ENCODE results near the gene HMGB4.

The HMGB4 gene

DNA sequence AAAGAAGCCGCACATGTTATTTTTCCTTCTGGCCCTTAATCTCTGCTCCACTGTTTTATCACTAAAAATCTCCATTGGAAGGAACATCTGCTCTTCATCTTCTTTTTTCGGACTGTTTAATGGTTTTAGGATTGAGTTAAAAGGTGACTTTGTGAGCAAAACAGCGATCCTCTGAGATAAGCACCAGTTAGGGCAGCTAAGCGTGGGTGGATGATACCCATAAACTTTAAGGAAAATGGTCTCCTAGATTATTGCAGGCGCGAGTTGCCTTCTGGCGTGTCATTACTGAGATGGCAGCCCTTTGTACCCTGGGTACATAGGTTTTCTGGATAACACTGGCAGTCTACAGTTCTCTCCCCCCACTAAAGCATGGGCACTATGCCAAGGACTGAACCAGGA, 44.0 kb upstream of the HMGB4 start:
- Mint-ChIP-seq H3K4me3 (no peak overlapping the region), H3K4me1 (no peaks in the 10 kb centered on the region), H3K27ac (no peak overlapping the region), H3K36me3 (ENCODE audit: low read depth) (no peaks in the 10 kb centered on the region), H3K9me3 (no peaks in the 10 kb centered on the region), H3K27me3 (ENCODE audit: low read depth, poor library complexity) (peaks cover 12% of the 10 kb centered on the region)
- TF ChIP-seq, protein P1, sequence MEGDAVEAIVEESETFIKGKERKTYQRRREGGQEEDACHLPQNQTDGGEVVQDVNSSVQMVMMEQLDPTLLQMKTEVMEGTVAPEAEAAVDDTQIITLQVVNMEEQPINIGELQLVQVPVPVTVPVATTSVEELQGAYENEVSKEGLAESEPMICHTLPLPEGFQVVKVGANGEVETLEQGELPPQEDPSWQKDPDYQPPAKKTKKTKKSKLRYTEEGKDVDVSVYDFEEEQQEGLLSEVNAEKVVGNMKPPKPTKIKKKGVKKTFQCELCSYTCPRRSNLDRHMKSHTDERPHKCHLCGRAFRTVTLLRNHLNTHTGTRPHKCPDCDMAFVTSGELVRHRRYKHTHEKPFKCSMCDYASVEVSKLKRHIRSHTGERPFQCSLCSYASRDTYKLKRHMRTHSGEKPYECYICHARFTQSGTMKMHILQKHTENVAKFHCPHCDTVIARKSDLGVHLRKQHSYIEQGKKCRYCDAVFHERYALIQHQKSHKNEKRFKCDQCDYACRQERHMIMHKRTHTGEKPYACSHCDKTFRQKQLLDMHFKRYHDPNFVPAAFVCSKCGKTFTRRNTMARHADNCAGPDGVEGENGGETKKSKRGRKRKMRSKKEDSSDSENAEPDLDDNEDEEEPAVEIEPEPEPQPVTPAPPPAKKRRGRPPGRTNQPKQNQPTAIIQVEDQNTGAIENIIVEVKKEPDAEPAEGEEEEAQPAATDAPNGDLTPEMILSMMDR (IDR thresholded peaks at IDR 0.05): no peak
- DNase-seq: no peak

DNA sequence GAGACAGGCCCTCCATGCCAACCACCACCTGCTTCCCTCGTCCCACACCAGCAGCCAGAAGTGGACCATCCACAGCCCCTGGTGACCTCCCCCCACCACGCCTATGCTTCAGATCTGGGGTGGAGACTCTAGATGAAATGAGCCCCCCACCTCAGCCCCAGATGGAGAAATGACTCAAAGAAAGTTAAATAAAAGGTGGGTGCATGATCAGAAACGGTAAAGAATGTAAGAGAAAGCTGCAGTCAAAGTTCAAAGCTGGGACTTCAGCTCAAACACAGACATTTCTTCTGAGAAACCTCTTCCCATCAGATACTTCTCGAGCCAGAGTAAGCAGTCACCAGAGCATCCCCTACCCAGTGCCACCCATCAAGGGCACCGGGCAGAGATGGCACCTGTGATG, 43.1 kb upstream of the HMGB4 start:
- Mint-ChIP-seq H3K4me3 (no peak overlapping the region), H3K9me3 (no peaks in the 10 kb centered on the region), H3K4me1 (no peaks in the 10 kb centered on the region), H3K27me3 (ENCODE audit: low read depth, poor library complexity) (peaks cover 12% of the 10 kb centered on the region), H3K27ac (no peak overlapping the region), H3K36me3 (ENCODE audit: low read depth) (no peaks in the 10 kb centered on the region)
- DNase-seq: no peak
- TF ChIP-seq, protein P1 (IDR thresholded peaks at IDR 0.05): no peak

DNA sequence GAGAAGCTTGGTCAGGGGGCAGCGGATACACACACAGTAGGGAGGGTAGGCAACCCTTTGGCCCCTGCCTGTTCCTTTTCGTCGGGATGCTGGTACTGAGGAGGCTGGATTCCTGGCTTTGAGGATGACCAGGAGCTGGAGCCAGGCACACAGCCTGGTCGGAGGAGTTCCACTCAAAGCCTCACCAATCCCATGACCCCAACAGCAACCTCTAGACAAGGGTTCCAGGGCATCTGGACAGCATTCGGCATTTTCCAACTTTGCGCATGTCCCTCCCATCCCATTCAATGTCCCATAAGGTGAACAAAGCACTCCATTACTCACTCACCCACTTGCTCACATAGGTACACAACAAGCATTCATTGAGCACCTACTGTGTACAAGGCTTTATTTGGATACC, 42.6 kb upstream of the HMGB4 start:
- Mint-ChIP-seq H3K9me3 (no peaks in the 10 kb centered on the region), H3K4me1 (no peaks in the 10 kb centered on the region), H3K27ac (no peak overlapping the region), H3K36me3 (ENCODE audit: low read depth) (no peaks in the 10 kb centered on the region), H3K27me3 (ENCODE audit: low read depth, poor library complexity) (peaks cover 12% of the 10 kb centered on the region), H3K4me3 (no peak overlapping the region)
- no peak for DNase-seq
- TF ChIP-seq, protein P1 (IDR thresholded peaks at IDR 0.05): no peak

DNA sequence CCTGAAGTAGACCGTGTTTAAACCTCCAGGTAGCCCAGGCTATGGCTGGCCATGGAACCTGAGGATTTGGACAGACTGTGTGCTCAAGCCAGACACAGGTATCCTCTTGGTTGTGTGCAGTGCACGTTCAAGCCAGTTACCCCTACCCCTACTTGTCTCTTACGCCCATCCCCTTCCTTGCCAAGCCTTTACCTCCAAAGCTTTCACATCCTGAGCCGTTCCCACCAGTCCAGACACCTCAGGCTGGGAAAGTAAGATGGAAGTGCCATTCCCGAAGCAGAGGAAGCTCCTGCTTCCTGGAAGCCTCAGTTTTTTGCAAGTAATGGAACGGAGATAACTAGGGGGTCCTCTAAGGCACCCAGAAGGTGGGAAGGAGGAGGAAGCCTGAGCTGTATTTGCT, 41.5 kb upstream of the HMGB4 start:
- DNase-seq: no peak
- TF ChIP-seq, protein P1 (IDR thresholded peaks at IDR 0.05): no peak
- Mint-ChIP-seq H3K36me3 (ENCODE audit: low read depth) (no peaks in the 10 kb centered on the region), H3K4me1 (no peaks in the 10 kb centered on the region), H3K4me3 (no peak overlapping the region), H3K27ac (no peak overlapping the region), H3K9me3 (no peaks in the 10 kb centered on the region), H3K27me3 (ENCODE audit: low read depth, poor library complexity) (peaks cover 11% of the 10 kb centered on the region)

DNA sequence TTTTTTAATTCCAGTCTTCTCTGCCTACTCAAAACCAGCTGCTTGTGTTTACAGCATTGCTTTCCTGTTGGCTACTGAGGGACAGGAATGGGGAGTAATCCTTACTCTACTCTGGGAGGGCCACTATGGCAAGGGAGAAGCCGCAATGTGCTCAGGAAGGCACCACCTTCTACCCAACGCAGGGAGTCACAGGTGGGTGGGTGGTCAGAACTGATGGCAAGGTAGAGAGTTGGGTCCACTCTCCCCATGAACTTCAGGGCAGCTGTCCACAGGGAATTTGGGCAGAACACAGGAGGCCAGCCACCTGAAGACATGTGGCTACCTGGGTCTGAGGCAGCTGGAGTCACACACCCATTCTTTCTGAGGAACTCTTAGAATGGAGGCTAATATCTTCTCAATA, 40.5 kb upstream of the HMGB4 start:
- no peaks in the 10 kb centered on the region for H3K36me3 Mint-ChIP-seq (ENCODE audit: low read depth)
- H3K9me3 Mint-ChIP-seq: peaks cover 5% of the 10 kb centered on the region
- H3K4me1 Mint-ChIP-seq: no peaks in the 10 kb centered on the region
- H3K27ac Mint-ChIP-seq: no peak overlapping the region
- H3K4me3 Mint-ChIP-seq: no peak overlapping the region
- TF ChIP-seq, protein P1 (IDR thresholded peaks at IDR 0.05): no peak
- no peak for DNase-seq
- H3K27me3 Mint-ChIP-seq (ENCODE audit: low read depth, poor library complexity): peaks cover 10% of the 10 kb centered on the region

DNA sequence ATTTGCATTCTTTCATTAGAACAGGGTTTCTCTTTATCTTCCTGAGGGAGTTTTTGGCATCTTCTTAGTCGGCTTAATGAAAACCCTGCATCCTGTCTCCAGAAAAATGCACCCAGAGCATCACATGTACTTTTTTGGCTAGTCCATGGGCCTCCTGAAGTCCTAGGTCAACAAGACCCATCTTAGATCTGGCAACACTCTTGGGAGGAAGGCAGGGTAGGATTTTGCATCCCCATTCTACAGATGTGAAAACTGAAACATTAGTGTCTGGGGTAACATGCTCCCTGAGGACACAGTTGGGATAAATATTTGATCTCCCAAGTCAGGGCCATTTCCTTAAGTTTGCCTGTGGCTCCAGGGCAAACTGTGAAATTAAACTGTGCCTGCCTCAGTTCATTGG, 40.0 kb upstream of the HMGB4 start:
- TF ChIP-seq, protein P1 (IDR thresholded peaks at IDR 0.05): no peak
- peaks cover 10% of the 10 kb centered on the region for H3K9me3 Mint-ChIP-seq
- H3K4me3 Mint-ChIP-seq: no peak overlapping the region
- DNase-seq: no peak
- H3K27ac Mint-ChIP-seq: no peak overlapping the region
- H3K4me1 Mint-ChIP-seq: no peaks in the 10 kb centered on the region
- peaks cover 2% of the 10 kb centered on the region for H3K36me3 Mint-ChIP-seq (ENCODE audit: low read depth)
- peaks cover 10% of the 10 kb centered on the region for H3K27me3 Mint-ChIP-seq (ENCODE audit: low read depth, poor library complexity)
